Stimulated activated CD4-positive, alpha-beta T cell treated with anti-CD3 and anti-CD28 coated beads, Interleukin-12 subunit alpha, Interleukin-12 subunit beta, amount 100 ng/mL, for 48 hours (primary cell): ENCODE data around the gene OR8U1.
"Not testable (repeated sequence)": the region's sequence is repeated elsewhere in the genome, so short reads cannot be mapped to it uniquely, and the experiment has no call there.

ENCODE experiments used
- DNase-seq, 3 donors: peaks; one replicate each; pipeline ENCODE4 v3.0.0-alpha.2; 2020; ENCODE audit warnings: low read depth in 2 of 3, low spot score in 1 of 3

Gene OR8U1

GRCh38 chr11:56375324-56375723 is at the start of gene OR8U1:
Gene OR8U1 (plus strand): TSS chr11:56375624. CDS start chr11:56375624, 0 bp downstream.
- no peak for DNase-seq

GRCh38 chr11:56331861-56332491 is 43.4 kb upstream of the OR8U1 start:
- no peak for DNase-seq

GRCh38 chr11:56333156-56333555 is 42.3 kb upstream of the OR8U1 start:
- DNase-seq, result no peak

GRCh38 chr11:56340289-56340688 is 35.1 kb upstream of the OR8U1 start:
- no peak for DNase-seq

GRCh38 chr11:56345739-56346138 is 29.7 kb upstream of the OR8U1 start, which contains the start of gene OR8K1:
Gene OR8K1 (plus strand): TSS chr11:56346039. CDS start chr11:56346039, 0 bp downstream.
- DNase-seq, result no peak

GRCh38 chr11:56353991-56354390 is 21.4 kb upstream of the OR8U1 start, which contains the start of gene OR8J1:
Gene OR8J1 (plus strand): TSS chr11:56354291. CDS start chr11:56360247, 5,956 bp downstream.
- no peak for DNase-seq

GRCh38 chr11:56380120-56380519 is 4.7 kb downstream of the OR8U1 start:
- DNase-seq, result no peak

GRCh38 chr11:56394381-56394780 is 19.0 kb downstream of the OR8U1 start:
- no peak for DNase-seq

- DNase-seq, result no peak
Observed at GRCh38 chr11:56396047-56396446, 20.6 kb downstream of the OR8U1 start.

GRCh38 chr11:56401858-56402461 is 26.5 kb downstream of the OR8U1 start:
- DNase-seq, result not testable (repeated sequence)

GRCh38 chr11:56404393-56404792 is 29.0 kb downstream of the OR8U1 start:
- DNase-seq, result no peak

- DNase-seq, result no peak
Observed at GRCh38 chr11:56410801-56411200, 35.4 kb downstream of the OR8U1 start.

- DNase-seq, result no peak
Observed at GRCh38 chr11:56412396-56412795, 37.0 kb downstream of the OR8U1 start, which contains the start of gene OR5AL1. Gene OR5AL1 (plus strand): TSS chr11:56412696.
